HG03460 (cell line): ENCODE results near the gene DOCK2.
A peak's percentile ranks its signal among the peaks of the same experiment; 100 is the strongest.
"Not testable (repeated sequence)": the region's sequence is repeated elsewhere in the genome, so short reads cannot be mapped to it uniquely, and the experiment has no call there.

Experiments
- ATAC-seq: cut with Tn5 transposase; IDR thresholded peaks from one replicate; pipeline ENCODE4 v1.9.1; 2021; ENCODE audit not compliant: unreplicated experiment

The DOCK2 gene

DNA sequence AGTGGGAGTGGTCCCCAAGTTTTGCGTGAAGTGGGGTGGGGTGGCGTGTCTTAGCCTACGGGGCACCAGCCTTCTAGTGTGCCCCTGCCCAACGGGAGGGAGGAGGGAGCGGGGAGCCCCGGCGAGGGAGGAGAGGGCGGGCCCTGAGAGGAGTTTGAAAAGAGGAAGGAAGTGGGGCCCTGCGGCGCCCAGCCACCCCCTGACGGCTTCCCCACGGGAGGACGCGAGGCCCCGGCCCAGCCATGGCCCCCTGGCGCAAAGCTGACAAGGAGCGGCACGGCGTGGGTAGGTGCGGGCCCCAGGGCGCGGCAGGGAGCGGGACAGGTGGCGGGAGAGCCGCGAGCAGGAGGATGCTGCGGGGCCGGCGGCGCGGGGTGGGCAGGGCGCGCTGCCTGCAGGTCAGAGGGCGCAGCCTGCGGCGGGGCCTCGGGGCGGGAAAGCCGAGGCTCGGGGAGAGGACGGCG lies at the start of gene DOCK2:
TSS of gene DOCK2 (plus strand) at position 191 of the 464 bp plus-strand sequence. CDS start at position 243, 52 bp downstream.
- peak; percentile 94 for ATAC-seq

DNA sequence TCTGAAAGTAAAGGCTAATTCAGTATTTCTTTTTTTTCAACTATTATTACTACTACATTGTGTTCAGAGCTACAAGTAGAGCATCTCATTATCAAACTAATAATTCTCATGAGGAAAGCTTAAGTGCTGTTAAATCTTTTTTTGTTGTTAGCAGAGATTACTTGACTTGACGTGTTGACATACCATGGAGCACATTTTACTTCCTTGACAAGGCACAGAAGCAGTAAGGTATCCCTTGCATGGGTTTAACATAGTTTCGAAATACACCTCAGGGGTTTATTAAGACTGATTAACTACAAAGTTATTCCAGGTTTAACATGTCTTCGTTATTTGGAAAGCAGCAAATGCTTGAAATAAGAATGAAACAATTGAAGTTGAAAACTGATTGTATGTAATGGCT lies 46.5 kb upstream of the DOCK2 start:
- no peak for ATAC-seq

DNA sequence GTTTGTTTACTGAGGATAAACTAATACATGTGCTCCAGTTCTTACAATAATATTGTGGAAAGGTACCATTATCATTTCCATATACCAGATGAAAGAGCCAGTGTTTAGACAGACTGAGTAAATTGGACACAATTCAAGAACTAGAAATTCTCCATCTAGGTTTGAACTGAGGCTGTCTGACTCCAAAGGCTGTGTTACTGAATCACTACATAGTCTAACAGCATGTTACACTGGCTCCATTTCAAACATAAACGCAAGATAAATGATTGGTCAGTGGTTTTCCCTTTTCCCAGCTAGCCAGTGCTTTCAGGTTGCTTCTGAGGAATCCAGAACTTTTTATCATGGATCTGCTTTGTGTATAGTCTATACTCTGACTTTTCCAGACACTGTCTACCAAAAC lies 45.4 kb upstream of the DOCK2 start:
- no peak for ATAC-seq

DNA sequence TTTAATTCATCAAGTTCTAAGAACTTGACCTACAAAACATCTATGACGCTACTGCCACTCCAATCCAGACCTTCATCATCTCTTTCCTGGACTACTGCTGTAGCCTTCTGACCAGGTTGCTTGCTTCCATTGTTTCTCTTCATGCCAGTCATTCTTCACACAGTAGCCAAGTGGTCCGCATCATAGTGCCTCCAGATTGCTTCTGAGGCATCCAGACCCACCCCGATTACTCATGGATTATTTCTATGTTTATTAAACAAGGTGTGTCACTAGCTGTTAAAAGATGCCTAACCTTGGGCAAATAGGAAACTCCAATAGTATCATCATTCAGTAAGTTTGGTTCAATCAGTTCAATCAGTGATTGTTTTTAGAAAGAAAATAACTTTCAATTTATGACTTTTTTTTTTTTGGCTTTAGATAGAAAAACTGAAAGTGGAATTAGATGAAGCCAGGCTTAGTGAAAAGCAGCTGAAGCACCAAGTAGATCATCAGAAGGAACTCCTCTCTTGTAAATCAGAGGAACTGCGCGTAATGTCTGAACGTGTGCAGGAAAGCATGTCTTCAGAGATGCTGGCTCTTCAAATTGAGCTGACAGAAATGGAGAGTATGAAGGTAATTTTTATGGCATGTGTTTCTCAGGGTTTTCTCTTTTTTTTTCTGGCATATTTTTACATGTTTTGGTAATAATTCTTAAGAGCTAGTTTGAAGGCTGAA lies 44.0 kb upstream of the DOCK2 start:
- no peak for ATAC-seq

DNA sequence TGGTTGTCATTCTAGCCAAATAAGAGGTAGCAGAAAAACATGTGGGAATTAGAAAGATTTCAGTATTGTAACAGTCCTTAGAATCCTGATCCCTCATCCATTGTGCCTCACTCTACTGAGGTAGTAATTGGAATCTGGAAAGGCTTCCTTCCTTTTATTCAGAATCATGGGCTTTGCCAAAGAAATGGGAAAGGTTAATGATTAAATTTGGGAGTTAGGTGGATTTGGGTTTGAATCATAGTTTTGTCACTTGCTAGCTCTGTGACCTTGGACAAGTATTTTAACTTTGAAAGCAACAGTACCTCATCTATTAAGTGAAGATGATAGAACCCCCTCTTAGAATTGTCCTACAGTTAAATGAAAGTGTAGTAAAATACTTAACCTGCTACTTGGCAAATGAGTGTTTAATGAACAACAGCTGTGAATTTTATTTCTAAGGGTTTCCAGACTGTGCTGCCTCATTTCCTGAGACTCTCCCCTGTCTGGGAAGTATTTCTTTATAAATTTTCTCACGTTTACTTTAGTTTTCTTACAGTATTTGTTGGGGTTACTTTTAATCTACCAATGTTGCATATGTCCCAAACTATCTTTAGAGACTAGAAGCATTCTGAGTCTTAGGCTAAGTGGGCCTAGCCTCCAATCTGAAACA lies 41.8 kb upstream of the DOCK2 start:
- no peak for ATAC-seq

DNA sequence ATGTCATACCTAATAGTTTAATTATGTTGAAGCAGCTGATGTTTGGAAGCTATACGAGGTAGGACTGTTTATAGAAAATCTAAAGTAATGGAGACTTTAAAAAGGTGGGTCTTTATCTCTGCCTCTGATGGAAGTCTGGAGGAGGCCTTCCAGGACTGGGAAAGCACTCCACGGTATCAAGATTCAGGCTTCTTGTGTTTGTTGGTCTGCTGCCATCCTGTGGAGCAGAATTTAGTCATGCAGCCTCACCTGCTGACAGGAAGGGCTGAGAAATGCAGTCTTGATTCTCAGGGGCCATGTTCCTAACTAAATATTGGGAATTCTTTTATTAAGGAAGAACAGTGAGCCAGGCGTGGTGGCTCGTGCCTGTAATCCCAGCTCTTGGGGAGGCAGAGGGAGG lies 37.6 kb upstream of the DOCK2 start:
- ATAC-seq: no peak

DNA sequence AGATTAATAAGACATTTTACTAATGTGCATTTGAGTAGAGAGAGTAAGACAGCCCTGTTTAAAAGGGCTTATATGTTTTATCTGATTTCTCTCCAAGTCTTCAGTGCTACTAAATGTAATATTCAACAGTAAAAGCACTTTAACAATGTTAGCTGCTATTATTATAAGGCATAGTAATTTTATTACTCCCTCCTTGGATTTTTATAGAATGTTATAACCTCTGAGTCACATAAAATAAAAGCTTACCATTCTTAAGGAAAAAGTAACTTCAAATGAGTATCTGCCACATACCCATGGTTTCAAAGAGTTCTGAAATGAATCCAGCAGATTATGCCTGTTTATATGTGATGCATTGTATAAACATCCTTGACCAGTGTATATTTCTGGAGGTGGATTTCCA lies 34.5 kb upstream of the DOCK2 start:
- no peak for ATAC-seq

DNA sequence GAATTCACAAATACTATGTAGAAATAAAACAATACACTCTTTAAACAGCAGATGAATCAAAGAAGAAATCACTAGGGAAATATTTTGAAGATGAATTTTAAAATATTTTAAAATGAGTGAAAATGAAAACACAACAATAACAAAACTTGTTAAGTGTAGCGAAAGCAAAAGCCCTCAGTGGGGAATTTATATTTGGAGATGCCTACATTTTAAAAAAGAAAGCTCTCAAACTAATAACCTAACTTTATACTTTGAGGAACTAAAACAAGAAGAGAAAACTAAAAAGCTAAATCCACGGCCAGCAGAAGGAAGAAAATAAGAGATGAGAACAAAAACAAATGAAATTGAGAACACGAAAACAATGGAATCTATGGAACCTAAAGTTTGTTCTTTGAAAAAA lies 30.8 kb upstream of the DOCK2 start:
- no peak for ATAC-seq

DNA sequence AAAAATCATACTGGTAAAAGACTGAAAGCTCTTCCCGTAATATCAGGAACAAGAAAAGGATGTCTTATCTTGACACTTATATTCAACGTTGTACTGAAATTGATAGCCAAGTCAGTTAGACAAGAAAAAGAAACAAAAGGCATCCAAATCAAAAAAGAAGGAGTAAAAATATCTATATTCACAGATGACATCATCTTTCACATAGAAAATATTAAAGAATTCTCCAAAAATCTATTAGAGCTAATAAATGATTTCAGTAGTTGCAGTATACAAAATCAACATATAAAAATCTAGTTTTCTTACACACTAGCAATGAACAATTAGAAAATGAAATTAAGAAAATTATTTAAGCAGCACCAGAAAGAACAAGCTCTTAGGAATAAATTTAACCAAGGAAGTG lies 29.2 kb upstream of the DOCK2 start:
- no peak for ATAC-seq

DNA sequence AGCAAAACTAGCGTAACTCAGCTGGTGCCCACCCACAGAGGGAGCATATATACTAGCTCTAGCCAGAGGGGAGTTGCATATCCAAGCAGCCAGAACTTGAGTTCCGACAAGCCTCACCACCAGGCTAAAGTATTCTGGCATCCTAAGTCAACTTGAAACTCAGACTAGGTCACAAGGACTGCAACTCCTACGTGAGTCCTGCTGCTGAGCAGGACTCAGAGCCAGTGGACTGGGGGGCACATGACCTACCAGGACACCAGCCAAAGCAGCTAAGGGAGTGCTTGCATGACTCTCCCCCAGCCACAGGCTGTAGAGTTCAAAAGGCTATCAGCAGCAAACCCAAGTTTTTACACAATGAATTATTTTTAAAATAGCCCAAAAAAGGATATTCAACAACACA lies 27.4 kb upstream of the DOCK2 start:
- ATAC-seq: no peak

DNA sequence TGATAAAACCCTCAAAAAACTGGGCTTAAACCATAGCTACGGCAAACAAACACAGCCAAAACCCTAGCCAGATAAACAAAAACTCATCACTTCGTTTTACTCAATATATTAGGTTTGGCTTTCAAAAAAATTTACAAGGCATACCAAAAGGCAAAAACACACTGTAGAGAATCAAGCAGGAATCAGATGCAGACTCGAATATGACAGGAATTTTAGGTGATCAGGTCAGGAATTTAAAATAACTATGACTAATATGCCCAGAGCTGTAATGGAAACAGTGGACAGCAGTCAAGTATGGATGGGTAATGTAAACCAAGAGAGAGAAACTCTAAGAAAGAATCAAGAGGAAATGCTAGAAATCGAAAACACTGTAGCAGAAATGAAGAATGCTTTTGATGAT lies 26.5 kb upstream of the DOCK2 start:
- ATAC-seq: no peak

DNA sequence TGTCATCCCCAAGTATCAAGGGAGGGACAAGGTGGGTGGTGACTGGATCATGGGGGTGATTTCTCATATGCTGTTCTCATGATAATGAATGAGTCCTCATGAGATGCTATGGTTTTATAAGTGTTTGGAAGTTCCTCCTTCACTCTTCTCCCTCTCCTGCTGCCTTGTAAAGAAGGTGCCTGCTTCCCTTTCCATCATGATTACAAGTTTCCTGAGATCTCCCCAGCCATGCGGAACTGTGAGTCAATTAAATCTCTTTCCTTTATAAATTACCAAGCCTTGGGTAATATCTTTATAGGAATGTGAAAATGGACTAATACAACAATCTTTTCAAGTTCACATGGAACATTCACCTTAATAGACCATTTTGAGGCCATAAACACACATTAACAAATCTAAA lies 21.5 kb upstream of the DOCK2 start:
- ATAC-seq: no peak

DNA sequence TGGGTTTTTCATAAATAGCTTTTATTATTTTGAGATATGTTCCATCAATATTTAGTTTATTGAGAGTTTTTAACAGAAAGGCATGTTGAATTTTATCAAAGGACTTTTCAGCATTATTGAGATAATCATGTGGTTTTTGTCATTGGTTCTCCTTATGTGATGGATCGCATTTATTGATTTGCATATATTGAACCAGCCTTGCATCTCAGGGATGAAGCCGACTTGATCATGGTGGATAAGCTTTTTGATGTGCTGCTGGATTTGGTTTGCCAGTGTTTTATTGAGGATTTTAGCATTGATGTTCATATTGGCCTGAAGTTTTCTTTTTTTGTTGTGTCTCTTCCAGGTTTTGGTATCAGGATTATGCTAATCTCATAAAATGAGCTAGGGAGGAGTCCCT lies 12.8 kb upstream of the DOCK2 start:
- not testable (repeated sequence) for ATAC-seq

DNA sequence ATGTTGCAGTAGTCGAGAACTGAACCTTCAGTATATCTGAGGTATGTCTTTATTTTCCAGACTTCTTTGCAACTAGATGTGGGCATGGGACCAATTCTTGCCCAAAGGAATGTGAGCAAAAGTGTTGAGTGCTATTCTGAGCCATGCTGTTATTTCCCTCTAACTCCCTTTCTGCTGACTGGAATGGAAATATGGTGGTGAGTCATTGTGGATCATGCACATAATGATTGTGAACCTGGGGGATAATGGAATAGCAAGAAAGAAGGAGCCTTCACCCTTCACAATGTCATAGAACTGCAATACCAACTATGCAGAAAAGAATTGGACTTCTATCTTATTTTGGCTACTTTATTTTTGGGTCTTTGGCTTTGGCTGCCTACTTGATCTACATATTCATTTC lies 10.3 kb upstream of the DOCK2 start:
- no peak for ATAC-seq

DNA sequence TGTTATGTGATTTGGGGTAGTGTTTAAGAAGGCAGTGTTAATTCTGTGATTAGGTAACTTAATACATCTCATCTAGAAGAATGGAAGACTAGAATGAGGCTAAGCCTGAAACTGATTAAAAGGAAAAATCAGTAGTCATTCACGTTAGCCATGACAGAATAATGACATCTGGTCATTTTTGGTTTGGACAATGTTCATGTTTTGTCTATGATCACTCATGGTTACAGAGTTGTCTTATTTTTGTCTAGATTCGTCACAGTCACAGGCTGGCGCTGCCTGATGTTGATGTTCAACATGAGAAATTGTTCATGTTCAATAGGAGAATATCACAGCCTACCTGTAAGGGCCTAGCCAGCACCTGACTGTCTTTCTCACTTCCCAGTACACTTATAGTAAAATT lies 9.5 kb upstream of the DOCK2 start:
- ATAC-seq: no peak

DNA sequence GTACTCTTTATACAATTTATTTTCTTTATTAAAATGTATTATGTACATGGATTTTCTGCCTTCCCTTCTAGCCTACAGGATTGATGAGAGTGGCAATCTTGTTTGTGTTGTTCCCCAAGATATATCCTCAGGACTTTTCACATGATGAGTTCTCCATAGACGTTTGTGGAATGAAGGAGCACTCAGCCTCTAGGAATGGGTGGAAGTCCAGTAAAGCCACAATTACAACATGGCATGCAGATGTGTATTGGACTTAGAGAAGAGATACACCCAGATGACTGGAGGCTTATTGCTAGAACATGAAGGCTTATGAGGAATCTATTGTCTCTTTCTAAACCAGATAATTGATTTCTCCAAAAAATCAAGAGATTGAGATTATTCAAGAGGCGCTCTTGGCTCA lies 8.2 kb upstream of the DOCK2 start:
- no peak for ATAC-seq

DNA sequence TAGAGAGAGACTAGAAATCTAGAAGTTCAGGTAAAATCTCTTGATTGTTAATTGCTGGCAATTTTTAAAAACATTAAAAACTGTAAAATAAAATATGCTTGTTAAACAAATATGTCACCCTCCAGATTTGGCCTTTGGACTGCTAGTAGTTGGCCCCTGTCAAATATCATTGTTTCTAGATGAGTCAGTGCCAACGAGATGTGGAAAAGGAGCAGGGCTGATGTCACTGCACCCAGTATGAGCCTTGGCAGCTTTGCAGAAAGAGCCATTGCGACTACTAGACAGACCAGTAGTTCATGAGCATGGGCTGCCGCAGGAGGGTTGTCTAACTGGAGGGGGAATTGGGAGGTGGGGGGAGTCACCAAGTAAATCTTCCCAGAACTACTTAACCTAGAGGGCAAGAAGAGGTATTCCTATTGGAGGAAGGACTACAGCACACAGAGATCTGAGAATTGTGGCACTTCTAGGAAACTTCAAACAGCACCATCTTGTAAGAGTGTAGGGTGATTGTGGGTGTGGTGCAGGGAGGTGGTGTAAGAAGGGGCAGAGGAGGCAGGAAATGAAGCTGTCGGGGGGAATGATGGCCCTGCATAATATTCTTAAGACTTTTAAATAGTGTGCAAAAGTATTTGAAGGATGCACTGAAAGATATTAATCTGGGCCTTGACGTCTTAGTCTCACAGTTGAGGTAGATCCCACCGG lies 7.1 kb upstream of the DOCK2 start:
- no peak for ATAC-seq

DNA sequence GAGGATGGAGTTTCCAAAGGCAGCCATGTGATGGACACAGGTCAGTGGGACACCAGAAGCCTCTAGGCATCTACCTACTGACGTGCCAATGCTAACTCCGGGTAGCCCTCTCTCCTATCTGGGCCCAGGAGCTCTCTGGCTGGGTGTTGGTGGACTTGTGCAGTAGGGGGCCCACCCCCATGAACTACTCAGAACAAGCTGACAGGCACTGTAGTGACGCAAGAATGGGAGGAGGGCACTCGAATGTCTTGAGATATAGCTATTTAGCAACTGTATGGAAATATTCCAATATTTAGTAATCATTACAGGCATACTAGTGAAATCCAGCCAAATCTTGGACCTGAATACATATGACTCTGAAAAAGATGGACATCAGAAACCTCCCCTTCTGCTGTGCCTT lies 5.7 kb upstream of the DOCK2 start:
- ATAC-seq: no peak

DNA sequence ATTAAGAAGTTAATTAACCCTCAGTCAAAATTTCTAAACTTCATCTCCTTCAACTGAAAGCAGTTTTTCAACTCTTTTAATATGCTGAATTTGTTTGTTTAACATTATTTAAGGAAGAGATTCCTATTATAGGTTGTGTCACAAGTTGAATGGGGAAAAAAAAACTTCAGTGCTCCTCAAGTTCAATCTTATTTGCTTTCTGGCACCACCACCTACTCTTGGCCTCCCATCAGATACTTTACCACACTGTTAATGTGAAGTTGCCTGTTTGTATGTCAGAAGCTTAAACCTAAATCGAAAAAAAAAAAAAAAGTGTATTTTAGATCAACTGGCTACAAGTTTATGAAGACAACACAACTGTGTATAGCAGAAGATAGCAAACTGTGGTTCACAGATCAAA lies 4.1 kb upstream of the DOCK2 start:
- ATAC-seq: no peak

DNA sequence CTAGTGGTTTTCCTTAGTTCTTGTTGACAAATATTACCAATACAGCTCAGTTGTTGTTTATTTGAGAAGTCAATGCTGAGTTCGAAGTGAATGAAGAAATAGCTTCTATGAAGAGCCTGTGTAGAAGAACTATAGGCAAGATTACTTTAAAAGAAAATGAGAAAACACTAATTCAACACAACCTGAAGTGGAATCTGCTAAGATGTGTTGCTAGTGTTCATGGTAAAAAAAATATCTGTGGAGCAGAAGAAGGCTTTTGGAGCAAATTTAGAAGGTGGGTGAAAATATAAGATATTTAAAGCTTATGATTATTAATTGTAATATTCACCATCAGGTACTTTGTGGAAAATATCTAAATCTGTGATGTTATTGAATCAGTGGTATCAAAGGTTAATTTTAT lies 2.5 kb upstream of the DOCK2 start:
- ATAC-seq: no peak

DNA sequence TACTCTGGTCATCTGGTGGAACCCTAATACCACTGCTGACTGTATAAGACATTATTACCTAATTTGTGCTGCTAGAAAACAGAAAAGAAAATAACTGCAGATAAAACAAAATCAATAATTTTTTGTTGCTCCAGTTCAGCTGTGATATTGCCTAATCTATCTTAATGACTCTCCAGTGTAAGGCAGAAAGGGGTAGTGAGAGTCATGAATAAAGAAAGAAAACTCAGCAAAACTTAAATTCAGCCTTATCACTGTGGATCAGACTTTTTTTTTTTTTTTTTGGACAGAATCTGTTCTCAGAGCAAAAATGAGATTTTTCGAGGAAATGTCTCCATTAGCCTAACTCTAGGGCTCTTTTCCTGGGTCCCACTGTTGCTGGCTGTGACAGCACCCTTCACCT lies 1.1 kb upstream of the DOCK2 start:
- no peak for ATAC-seq

DNA sequence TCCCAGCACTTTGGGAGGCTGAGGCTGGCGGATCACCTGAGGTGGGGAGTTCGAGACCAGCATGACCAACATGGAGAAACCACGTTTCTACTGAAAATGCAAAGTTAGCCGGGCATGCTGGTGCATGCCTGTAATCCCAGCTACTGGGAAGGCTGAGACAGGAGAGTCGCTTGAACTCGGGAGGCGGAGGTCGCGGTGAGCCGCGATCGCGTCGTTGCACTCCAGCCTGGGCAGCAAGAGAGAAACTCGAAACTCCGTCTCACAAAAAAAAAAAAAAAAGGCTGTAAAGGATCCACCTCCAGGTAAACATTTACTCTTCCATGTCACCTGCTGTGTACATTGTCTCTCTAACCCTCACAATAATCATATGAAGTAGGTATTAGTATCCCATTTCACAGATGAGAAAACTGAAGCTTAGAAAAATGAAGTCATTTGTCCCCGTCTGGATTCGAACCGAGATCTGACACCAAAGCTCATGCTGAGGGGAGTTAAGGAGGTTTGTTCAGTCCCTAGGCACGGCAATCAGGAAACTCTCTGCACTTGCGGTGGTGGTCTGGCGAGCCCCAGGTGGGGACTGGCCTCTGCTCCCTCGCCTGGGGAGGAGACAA lies 494 bp upstream of the DOCK2 start:
- no peak for ATAC-seq
